Measurements from ENCODE around the gene FAM32A.

Gene FAM32A

DNA sequence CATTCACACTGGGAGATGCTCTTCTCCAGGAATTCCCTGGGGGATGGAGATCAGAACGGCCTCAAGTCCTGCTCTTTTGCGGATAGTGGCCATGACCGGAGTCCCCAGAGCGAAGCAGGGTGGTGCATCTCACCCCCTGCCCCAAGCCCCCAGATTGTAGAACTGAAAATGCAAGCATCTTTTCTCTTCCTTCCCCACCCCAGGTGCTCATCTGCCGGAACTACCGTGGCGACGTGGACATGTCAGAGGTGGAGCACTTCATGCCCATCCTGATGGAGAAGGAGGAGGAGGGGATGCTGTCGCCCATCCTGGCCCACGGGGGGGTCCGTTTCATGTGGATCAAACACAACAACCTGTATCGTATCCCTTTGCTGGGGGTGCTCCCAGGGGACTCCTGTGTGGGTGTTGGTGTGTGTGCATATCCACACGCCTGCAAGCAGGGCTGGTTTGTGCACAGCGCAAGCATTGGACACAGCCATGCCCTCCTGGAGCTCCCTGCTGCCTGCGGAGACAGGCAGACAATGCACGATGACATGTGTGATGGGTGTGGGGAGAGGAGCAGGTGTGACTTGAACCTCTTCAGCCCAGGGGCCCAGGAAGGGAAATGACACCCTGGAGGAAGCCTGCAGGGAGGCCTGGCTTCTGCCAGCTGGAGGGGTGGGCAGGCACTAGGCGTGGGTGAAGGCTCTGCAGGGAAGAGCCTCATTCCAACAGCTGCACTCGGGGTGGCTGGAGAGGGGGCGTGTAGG lies 18.2 kb downstream of the FAM32A start:
- no peak for DNase-seq

DNA sequence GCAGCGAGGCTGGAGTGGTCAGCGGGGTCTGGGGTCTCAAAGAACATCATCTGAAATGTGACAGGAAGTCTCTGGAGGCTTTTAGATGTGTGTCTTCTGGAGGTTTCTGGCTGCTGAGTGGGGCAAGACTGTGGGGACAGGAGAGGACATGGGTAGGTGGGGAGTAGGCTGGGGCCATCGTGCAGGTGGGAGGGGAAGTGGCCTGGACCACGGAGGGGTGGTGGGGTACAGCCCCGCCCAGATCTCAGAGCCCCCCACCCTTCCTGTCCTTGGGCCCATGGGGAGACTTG lies 18.7 kb downstream of the FAM32A start:
- no peak for DNase-seq

DNA sequence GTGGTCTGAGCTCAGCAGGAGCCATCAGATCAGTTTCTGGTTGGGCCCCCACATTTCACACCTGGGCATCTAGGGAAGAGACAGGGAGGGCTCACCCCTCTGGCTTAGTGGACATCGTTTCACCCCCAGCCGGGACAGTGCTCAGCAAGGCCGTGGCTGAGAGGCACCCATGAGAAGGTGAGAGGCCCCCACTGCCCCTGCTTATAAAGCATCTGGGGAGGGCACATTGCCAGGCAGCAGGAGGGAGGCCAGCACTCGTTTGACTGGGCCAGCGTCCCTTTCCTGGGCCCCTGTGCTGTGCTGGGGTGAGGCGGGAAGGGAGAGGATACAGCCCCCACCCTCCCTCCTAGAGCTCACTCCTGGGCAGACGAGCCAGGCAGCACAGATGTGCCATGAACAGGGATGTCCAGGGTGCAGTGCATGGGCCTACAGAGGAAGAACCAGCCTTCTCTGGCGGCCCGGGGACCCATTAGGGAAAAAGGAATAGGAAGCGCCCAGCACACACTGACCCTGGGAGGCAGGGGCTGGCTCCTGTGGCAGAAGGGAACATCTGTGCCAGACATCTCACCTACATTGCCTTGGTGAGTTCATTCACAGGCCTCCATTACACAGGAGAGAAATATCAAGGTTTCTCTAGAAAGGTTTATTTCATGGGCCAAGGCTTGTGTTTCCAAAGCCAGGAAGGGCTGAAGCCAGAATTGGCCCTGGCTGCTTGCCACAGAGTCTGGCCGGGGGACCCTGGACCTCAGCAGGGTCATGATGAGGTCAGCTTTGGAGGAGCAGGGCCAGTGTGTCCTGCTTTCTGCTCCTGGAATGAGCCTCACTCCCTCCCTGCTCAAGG lies 20.2 kb downstream of the FAM32A start:
- no peak for DNase-seq

DNA sequence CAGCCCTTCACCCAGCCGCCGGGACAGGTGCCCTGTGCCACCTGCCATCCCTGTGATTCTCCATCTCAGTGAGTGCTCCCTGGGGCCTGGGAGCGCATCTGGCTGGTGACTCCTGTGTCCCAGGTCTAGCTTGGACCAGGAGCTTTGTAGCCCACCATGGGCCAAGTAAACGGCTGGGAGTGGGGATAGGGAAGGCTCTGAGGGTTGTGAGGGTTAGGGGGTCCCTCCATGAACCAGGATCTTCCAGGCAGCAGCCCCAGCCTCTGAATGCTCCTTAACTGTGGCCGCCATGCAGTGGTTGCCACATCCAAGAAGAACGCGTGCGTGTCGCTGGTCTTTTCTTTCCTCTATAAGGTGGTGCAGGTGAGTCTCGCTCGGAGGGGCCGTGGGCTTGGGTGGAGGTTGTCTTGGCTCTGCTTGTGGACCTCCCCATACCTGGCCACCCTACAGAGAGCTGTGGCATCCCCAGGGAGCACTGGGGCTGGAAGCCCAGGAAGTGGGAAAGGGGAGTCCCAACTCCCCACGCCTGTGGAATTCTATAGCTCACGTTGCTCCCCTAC lies 20.9 kb downstream of the FAM32A start:
- no peak for DNase-seq

DNA sequence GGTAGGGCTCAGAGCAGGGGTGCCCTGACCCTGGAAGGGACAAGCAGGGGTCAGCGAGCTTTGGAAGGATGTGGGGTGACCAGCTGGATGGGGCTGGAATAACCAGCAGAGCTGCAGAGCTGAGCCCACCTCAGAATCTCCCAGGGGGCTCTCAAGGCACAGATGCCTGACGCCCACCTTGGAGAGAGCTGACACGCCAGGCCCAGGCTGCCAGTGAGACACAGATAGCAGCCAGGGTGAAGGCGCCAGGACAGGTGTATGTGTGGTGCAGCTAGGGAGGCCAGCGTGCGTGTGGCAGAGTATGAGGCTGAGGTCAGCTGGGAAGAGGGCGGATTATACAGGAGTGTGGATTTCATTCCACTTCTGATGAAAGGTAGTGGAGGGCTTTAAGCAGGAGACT lies 21.4 kb downstream of the FAM32A start:
- no peak for DNase-seq

DNA sequence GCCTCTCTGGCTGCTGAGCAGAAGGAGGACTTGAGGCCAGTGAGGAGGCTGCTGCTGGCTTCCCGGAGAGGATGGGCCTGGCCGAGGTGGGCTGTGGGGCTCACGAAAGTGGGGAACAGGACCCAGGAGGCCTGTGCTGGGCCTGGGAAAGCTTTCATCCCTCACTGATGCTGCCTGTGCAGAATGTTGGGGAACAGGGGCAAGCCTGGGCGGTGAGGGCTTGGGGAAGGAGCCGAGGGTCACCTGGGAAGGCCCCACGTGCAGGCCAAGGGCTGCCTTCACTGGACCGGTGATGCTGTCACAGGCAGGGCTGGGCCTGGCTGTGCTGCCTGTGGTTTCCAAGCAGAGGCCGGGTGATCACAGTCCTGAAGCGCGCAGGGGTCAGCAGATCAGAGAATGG lies 21.9 kb downstream of the FAM32A start:
- no peak for DNase-seq

DNA sequence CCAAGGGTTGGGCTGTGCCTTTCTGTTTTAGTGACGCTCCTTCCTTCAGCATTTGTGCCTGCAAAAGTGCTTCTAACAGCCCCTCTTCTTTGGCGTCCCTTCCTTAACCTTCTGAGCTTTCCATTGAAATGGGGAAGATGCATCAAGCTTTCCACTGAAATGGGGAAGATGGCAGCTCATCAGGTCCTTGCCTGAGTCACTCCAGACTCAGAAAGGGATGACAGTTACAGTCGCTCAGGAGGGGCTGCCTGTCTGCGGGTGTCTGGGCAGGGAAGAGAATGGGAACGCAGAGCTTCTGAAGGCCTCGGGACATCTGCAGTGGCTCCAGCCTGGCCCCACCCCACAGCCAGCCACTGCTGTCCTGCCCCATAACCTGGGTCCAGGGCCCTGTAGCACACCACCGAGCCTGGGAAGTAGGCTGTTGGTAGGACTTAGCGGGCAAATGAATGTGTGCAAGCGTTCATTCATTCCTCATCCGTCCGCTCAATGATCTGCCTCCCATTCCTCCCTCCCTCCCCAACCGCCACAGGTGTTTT lies 22.3 kb downstream of the FAM32A start:
- no peak for DNase-seq

DNA sequence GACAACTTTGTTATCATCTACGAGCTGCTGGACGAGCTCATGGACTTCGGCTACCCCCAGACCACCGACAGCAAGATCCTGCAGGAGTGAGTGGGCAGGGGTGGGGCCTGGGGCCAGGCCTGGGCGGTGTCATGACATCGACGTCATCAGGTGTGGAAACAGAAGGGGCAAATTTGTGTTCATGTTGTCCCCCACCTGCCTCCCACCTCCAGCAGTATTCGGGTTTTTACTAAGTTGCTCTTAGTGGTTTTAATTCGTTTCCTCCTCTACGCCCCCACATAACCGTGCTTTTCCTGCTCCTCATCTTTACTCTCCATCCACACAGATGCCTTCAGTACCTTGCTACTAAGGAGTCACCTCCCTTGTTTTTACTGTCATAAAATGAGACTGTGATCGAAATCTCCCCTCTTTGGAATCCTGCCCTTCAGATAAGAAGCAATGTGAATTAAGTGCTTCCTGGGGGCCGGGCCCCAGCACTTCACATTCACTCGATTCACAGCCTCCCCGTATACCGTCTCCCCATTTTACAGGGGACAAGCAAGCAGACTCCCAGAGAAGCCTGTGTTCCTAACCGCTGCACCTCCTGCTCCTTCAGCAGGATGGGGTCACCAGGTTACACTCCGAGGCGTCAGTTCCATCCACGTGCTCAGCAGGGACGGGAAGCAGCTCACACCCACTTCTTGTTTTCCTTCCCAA lies 23.0 kb downstream of the FAM32A start:
- no peak for DNase-seq

DNA sequence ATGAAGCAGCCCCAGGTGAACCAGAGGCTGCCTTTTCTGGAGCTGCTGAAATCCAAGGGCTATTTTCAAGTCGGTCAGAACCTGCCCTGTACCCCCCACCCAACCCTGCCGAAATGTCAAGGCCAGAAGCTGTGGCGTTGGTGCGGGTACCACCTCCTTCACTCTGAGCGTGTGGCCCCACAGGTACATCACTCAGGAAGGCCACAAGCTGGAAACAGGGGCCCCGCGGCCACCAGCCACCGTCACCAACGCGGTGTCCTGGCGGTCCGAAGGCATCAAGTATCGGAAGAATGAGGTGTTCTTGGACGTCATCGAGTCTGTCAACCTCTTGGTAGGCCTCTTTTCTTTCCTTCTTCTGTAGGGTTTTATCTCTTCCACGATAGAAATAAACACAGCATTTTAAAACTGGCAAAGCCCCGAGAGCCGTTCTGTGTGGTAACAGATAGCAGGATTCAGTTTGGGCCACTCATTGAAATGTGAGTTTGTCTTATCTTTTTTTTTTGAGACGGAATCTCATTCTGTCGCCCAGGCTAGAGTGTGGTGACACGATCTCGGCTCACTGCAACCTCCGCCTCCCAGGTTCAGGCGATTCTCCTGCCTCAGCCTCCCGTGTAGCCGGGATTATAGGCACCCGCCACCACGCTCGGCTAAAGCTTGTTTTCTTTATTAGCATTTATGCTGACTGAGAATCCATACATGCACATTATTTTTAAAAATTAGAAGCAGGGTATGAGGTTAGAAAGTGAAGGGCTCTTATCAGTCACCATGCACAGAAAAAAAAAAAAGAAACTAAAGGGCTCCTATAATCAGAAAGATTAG lies 23.8 kb downstream of the FAM32A start:
- DNase-seq: no peak

DNA sequence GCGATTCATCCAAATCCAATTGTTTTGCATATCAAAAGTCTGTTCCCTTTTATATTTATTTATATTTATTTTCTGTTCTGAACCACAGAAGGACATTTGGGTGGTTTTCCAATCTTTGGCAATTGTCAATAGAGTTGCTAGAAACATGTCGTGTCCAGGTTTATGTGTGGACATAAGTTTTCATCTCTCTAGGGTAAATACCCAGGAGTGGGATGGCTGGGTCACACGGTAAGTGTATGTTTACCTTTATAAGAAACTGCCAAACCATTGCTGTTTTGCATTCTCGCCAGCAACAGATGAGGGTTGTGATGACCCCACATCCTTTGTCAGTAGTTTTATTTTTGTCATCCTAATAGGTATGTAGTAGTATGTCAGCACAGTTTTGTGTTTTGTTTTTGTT lies 25.0 kb downstream of the FAM32A start:
- no peak for DNase-seq

DNA sequence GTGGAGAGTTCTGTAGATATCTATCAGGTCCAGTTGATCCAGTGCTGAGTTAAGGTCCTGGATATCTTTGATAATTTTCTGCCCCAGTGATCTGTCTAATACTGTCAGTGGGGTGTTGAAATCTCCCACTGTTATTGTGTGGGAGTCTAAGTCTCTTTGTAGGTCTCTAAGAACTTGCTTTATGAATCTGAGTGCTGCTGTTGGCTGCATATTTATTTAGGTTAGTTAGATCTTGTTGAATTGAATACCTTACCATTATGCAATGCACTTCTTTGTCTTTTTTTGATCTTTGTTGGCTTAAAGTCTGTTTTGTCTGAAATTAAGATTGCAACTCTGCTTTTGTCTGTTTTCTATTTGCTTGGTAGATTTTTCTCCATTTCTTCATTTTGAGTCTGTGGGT lies 27.9 kb downstream of the FAM32A start:
- no peak for DNase-seq

DNA sequence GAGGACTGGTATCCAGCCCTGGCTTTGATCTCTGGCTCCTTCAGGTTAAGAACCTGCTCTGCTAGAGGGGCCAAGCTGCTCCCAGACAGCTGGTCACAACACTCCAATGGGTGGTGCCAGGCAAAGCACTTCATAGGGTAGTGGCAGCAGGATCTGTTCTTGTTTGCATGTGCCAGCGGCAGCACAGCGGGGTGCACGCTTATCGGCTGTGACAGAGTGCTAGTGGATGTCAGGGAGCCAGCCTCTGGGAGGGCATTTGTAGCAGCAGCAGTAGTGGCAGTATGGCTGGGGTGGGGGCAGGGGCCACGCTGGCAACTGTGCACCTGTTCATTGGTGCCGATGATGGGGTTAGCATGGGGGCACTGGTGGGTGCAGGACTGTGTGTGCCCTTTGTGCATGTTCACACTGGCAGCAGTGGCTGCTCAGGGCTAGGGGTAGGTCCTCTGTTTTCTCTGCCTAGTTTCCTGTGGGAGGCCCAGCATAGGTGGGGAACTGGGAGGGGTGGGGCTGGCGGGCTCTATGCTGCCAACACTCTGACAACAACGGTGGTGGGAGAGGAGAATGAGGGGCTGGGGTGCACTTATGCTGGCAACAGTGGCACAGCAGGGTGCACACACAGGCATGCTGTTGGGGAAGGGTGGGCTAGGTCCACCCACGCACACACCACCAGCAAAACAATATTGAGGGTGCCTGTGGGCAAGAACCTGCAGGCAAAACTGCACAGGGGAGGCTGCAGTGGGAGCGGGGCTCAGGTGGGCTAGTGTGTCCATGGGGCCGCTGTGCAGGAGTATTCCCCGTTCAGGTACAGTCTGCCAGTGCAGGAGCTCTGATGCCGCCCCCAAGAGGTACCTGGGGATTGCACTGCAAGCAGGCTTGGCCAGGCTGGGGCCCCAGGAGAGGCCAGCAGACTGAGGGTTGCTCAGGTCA lies 31.8 kb downstream of the FAM32A start:
- DNase-seq: peak; percentile 56

DNA sequence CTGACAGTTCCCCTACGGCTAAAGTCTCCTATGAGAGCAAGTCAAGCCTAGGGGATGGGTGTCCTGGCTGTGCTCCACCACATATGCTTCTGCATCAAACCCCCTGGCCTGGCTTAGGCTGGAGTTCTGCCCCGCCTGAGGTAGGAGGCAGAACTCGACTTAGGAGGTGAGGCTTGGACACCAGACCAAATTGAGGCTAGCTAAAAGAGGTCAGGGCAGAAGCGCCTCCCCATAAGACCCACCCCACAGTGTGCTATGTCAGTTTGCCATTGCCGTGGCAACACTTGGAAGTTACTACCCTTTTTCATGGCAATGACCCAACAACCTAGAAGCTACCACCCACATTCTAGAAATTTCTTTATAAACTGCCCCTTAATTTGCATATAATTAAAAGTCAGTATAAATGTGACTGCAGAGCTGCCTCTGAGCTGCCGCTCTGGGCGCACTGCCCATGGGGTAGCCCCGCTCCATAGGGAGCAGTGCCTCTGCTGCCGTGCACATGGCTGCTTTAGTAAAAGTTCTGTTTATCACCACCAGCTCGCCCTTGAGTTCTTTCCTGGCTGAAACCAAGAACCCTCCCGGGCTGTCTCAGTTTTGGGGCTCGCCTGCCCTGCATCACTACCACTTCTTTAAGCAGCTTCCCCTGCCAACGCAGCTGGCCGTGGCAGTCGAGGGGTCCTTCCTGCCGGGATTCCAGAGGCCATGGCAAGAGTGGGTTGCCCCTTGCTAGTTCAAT lies 32.7 kb downstream of the FAM32A start:
- no peak for DNase-seq

DNA sequence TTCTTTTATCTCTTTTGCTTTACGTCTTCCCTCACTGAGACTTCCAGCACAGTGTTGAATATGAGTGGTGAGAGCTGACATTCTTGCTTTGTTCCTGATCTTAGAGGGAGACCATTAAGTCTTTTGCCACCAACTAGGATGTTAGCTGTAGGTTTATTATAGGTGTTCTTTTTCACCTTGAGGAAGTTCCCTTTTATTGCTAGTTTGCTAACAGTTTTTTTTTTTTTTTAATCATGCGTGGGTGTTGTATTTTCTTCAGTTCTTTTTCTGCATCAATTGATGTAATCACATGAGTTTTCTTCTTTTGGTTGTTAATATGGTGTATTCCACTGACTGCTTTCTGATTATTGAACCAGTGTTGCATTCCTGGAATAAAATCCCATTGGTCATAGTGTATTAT lies 33.6 kb downstream of the FAM32A start:
- DNase-seq: no peak

DNA sequence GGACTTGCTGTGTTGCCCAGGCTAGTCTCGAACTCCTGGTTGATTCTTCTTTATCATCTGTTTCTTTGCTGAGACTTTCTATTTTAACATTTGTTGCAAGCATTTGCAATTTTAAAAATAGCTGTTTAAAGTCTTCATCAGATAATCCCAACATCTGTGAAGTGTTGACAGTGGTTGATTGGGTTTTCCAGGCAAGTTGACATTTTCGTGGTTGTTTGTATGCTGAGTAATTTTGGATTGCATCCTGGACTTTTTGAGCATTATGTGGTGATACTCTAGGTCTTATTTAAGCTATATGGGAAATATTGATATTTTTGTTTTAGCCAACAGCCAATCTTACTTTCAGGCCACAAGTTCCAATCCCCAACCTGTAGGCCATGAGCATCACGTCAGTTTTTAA lies 37.6 kb downstream of the FAM32A start:
- DNase-seq: no peak

DNA sequence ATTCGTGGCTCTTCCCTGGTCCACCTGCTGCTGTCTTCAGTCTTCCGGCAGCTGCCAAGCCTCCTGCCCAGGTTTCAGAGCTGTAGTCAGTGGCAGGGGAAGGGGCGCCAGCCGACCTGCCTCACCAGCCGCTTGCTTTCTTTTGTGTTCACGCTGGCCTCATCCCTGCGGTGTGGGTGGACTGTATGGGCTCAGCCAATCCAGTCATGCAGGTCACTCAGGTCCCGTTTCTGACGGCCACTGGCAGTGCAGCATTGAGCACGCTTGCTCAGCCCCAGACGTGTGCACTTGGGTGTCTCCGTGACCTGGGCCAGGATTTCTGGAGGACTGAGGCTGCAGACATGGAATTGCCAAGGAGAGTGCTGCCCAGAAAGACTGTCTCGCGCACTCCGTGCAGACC lies 38.5 kb downstream of the FAM32A start:
- no peak for DNase-seq

DNA sequence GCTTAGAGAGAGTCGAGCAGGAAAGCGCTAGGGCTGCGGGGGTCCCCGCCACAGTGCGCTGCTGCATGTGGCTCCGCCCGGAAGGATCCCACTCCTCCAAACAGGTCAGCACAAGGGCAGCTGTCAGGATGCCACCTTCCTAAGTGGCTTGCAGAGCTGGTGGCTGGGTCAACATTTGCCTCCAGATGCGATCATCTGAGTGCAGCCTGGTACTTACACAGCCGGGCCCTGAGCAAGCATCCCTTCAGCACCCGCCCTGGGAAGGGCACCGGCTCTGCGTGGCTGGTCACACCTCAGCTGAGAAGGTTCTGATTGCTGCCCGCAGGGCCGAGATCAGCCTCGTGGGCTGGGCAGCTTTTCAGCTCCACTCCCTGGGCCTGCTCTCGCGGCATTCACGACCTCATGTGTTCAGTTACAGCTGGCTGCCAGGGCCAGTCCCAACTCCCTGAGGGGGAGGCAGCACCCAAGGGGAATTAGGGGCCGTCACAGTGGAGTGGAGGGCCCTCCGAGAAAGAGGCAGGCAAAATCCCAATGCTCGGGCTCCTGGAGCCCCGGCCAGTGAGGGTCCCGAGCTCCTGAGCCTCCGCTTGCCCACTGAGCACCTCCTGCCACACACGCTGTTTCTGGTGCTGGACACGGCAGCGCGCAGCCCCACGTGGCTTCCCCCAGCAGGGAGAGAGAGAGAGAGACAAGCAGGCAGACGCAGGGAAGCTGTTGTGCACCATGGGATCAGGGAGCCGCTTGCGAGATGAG lies 39.3 kb downstream of the FAM32A start:
- no peak for DNase-seq

DNA sequence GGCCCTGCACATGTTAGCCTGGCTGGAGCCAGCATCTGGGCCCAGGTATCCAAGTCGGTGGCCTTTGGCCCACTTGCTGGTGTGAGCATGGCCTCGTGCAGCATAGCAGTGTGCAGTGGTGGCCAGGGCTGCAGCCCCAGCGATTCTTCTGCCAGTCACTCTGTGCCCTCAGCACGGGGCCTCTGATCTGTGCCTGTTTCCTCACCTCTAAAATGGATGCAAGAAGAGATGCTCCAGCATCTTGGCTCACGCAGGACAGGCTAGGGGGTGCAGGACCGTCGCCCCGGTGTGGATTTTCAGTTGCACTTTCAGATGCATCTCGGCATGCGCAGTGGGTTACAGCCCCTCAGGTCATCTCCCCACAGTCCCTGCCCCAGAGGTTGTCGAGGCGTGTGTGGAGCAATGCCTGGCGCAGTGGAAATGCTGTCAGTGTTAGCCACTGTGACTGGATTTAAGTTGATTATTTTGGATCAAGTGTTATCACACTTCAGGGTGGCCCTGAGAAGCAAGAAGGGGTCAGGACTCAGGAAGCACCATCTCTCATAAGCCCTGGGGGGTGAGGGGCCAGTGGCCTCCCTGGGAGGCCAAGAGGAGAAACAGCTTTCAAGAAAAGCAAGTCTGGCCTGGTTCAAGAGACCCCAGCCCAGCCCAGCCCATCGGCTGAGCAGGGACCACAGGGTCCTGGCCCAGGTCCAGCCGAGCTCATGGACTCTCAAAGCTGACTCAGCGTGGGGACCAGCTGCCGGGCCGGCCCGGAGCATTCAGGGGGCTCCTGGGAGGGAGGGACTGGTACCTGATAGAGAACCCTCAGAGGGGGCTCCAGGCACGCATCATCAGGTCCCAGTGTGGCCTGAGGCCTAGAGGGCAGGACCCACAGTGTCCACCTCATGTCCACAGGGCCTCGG lies 40.3 kb downstream of the FAM32A start:
- no peak for DNase-seq

DNA sequence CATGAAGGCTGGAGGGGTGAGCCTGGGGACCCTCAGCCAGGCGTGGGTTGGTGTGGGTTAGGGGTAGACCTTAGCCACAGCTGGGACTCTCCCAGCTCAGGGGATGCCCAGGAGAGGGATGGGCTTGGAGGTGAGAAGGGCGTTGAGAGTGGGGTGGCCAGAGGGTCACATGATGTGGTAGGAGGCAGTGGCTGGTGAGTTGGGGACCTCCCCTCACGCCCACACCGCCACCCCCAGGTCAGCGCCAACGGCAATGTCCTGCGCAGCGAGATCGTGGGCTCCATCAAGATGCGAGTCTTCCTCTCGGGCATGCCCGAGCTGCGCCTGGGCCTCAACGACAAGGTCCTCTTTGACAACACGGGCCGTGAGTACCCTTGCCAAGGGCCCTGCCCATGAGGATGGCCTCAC lies 41.0 kb downstream of the FAM32A start:
- no peak for DNase-seq

All from NCI-H510A (cell line).